Muscle of back (tissue), 11 donors: ENCODE data around the gene RNF150. TPM values are rescaled to one million over a fixed set of nuclear protein-coding genes. Genes with fewer than 3 reads are reported as not detected.
A peak's percentile ranks its signal among the peaks of the same experiment; 100 is the strongest.

ENCODE experiments used
- DNase-seq, 3 donors: peaks; one replicate each; pipeline versions ENCODE4 v3.0.0 to v3.0.0-alpha.2; 2013
- polyA plus RNA-seq, 10 donors: library from polyadenylated mRNA; unstranded; fragments of 120-200 nt; gene quantifications; one replicate each; pipeline ENCODE4 v1.2.1, GENCODE V29; 2013; ENCODE audit not compliant: insufficient read length in 10 of 10

RNF150 gene
- polyA plus RNA-seq, 10 donors = 30.4 to 43.4 (median 38.0) TPM

GRCh38 chr4:140993370-140993769 is 139.9 kb downstream of the RNF150 start:
- DNase-seq = peak in 1 of 3 donors; percentile 54

- DNase-seq = no peak
These were observed 143.3 kb downstream of the RNF150 start for GRCh38 chr4:140989944-140990343.

- DNase-seq = no peak
These were observed 147.2 kb downstream of the RNF150 start for GRCh38 chr4:140986045-140986444.

- DNase-seq = no peak
These were observed 150.5 kb downstream of the RNF150 start for GRCh38 chr4:140982613-140983340.

GRCh38 chr4:140980426-140981200 is 152.7 kb downstream of the RNF150 start:
- no peak for DNase-seq

GRCh38 chr4:140976768-140977167 is 156.5 kb downstream of the RNF150 start:
- DNase-seq = no peak

GRCh38 chr4:140971077-140971792 is 162.0 kb downstream of the RNF150 start:
- DNase-seq = peak in 1 of 3 donors; percentile 30

GRCh38 chr4:140969296-140969695 is 164.0 kb downstream of the RNF150 start:
- peak in 1 of 3 donors; percentile 13 for DNase-seq

- DNase-seq = no peak
These were observed 164.9 kb downstream of the RNF150 start for GRCh38 chr4:140968371-140968770.

- DNase-seq = no peak
These were observed 169.4 kb downstream of the RNF150 start for GRCh38 chr4:140963883-140964282.

- DNase-seq = peak in 2 of 3 donors; percentile 29 to 62
These were observed 177.6 kb downstream of the RNF150 start for GRCh38 chr4:140955641-140956040.

- peak in 1 of 3 donors; percentile 42 for DNase-seq
These were observed 180.6 kb downstream of the RNF150 start for GRCh38 chr4:140952717-140953116.

- DNase-seq = no peak
These were observed 185.8 kb downstream of the RNF150 start for GRCh38 chr4:140947506-140947905.

- peak in 2 of 3 donors; percentile 18 to 31 for DNase-seq
These were observed 188.2 kb downstream of the RNF150 start for GRCh38 chr4:140945106-140945505.

- DNase-seq = peak; percentile 53 to 84 (median 75)
These were observed 188.7 kb downstream of the RNF150 start for GRCh38 chr4:140944572-140944971.

- peak in 2 of 3 donors; percentile 19 to 80 for DNase-seq
These were observed 189.1 kb downstream of the RNF150 start for GRCh38 chr4:140944199-140944515.

GRCh38 chr4:140943486-140944198 is 189.6 kb downstream of the RNF150 start:
- DNase-seq = peak; percentile 54 to 86 (median 63)

GRCh38 chr4:140940589-140940988 is 192.7 kb downstream of the RNF150 start:
- DNase-seq = no peak

GRCh38 chr4:140937866-140938265 is 195.4 kb downstream of the RNF150 start:
- peak in 1 of 3 donors; percentile 71 for DNase-seq

- DNase-seq = peak; percentile 63 to 72 (median 66)
These were observed 198.0 kb downstream of the RNF150 start for GRCh38 chr4:140935254-140935653.

GRCh38 chr4:140932501-140933045 is 200.7 kb downstream of the RNF150 start:
- no peak for DNase-seq
